T-helper 17 cell (primary cell): Measurements from ENCODE around the gene CIAO2B. TPM values are rescaled to one million over a fixed set of nuclear protein-coding genes. Genes with fewer than 3 reads are reported as not detected.
A peak's percentile ranks its signal among the peaks of the same experiment; 100 is the strongest.
"Not testable (repeated sequence)": the region's sequence is repeated elsewhere in the genome, so short reads cannot be mapped to it uniquely, and the experiment has no call there.

Source experiments
- ATAC-seq: fragments of 150-1000 bp; cut with Tn5 transposase; 2 replicates; pipeline ENCODE4 v1.10.0; 2021; ENCODE audit warnings: mild to moderate bottlenecking, moderate library complexity
- DNase-seq, 3 donors: peaks; one replicate each; pipeline versions ENCODE4 v3.0.0 to v3.0.0-alpha.2; 2020 to 2021
- H3K9me3 ChIP-seq: one replicate; pipeline ENCODE4 v1.7.0; 2013; ENCODE audit warnings: low read length, mild to moderate bottlenecking; ENCODE audit not compliant: control insufficient read depth, poor library complexity, severe bottlenecking
- H3K27ac Mint-ChIP-seq: one replicate; pipeline ENCODE4 v1.8.0; 2022; ENCODE audit warnings: mild to moderate bottlenecking, moderate library complexity, mixed read lengths
- H3K27me3 Mint-ChIP-seq: one replicate; pipeline ENCODE4 v1.8.0; 2022; ENCODE audit warnings: mixed read lengths
- H3K36me3 Mint-ChIP-seq: one replicate; pipeline ENCODE4 v1.8.0; 2022; ENCODE audit warnings: low read depth, mixed read lengths
- H3K4me1 Mint-ChIP-seq: one replicate; pipeline ENCODE4 v1.8.0; 2022; ENCODE audit warnings: mild to moderate bottlenecking, mixed read lengths
- H3K4me3 Mint-ChIP-seq: one replicate; pipeline ENCODE4 v1.8.0; 2022; ENCODE audit warnings: mild to moderate bottlenecking, moderate library complexity, mixed read lengths
- total RNA-seq, 4 donors: library from RNA in 2 of 4; stranded (reverse) in 2 of 4; gene quantifications; one replicate each; pipeline ENCODE4 v1.2.3 and lab custom pipeline; 2022 to 2026

CIAO2B gene
- total RNA-seq, result 10 to 100 TPM; 50.3 to 51.0 TPM
- total RNA-seq (lab: John Stamatoyannopoulos, UW), result 23.1 to 38.4 reads per million in 2 donors

GRCh38 chr16:66934138-66934838 lies at the start of gene CIAO2B:
CIAO2B (minus strand) TSS chr16:66934402; CDS start chr16:66934364, 38 bp downstream.
- Mint-ChIP-seq H3K4me3 (peak within 1 kb of the TSS; percentile 99), H3K27me3 (no peaks in the 10 kb centered on the region), H3K36me3 (peaks cover 7% of the 10 kb centered on the region), H3K4me1 (peaks cover 44% of the 10 kb centered on the region), H3K27ac (peak within 1 kb of the TSS; percentile 98)
- DNase-seq (peak; percentile 83 to 87 (median 84)), ATAC-seq (peak; percentile 92)
- no peaks in the 10 kb centered on the region for H3K9me3 ChIP-seq

DNA sequence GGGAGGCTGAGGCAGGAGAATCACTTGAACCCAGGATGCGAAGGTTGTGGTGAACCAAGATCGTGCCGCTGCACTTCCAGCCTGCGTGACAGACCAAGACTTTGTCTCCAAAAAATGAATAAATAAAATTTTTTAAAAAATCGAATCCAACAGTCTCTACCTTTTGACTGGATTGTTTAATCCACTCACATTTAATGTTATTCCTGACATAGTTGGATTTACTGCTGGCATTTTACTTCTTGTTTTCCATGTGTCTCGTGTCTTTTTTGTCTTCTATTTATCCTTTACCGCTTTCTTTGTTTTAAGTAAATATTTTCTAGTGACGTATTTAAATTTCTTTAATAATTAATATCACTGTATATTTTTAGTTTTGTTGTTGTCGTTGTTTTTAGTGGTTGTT lies 48.8 kb upstream of the CIAO2B start:
- Mint-ChIP-seq H3K36me3 (no peaks in the 10 kb centered on the region), H3K4me1 (peaks cover 29% of the 10 kb centered on the region), H3K27me3 (no peaks in the 10 kb centered on the region), H3K4me3 (no peak overlapping the region), H3K27ac (no peak overlapping the region)
- no peaks in the 10 kb centered on the region for H3K9me3 ChIP-seq
- ATAC-seq, result no peak
- no peak for DNase-seq

DNA sequence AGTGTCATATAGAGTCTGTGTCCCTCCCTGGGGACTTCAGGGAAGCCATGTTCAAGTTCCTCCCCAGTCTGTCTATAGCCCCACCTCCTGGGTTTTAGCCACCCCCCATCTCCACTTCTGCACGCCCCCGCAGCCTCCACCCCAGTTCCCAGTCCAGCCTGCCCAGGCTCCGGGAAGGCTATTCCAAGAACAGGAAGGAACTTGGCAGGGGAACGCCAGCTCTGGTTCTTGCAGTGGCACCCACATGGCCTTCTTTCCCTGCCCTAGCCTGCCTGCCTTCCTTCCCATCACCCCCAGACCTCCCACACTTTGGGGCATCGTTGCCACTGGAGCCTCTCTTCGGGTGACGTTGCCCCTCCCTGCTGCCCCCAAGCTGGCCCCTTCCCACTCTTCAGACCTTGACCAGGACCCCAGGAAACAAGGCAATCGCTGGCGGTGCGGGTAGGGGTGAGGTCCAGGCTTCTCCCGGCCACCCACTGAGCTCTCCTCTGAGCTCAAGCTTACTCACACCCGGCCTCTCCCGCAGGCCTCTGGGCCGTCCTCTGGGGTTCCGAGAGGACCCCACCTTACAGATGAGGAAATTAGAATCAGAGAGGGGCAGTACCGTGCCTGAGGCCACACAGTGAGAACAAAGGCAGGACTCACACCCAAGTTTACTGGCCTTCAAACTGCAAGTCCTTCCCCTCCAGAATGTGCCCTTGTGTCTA lies 45.0 kb upstream of the CIAO2B start:
- H3K4me1 Mint-ChIP-seq, result peaks cover 18% of the 10 kb centered on the region
- H3K27ac Mint-ChIP-seq, result no peak overlapping the region
- H3K9me3 ChIP-seq, result no peaks in the 10 kb centered on the region
- DNase-seq (no peak), ATAC-seq (no peak)
- no peaks in the 10 kb centered on the region for H3K27me3 Mint-ChIP-seq
- no peak overlapping the region for H3K4me3 Mint-ChIP-seq
- no peaks in the 10 kb centered on the region for H3K36me3 Mint-ChIP-seq

DNA sequence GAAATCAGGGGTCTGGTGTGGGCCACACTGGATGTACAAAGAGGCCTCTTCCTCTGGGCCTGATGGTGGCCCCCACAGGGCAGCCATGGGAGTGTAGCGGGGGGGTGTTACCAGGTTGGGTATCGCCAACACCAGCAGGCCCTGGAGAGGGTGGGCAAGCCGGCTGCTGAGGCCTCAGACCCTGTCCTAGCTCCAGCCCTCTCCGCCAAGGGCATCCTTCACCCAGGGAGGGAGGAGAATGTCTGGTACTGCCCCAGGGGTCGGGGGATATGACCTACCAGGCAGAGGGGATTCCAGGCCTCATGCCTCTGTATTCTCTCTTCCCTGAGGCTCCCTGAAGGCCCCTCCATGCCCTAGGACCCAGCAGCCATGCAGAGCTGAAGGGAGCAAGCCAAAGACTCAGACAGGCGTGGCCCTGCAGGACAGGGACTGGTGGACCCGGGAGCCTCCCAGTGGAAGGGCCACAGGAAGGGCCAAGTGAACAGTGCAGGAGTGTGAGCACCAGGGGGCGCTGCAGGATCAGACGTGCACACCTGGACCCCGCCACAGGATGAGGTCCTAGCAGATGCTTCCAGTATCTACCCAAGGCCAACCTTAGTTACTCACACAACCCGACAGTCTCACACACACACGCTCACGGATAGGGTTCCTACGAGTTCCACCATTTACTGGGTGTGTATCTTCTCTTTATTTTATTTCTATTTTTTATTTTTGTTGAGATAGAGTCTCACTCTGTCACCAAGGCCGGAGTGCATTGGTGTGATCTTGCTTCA lies 43.3 kb upstream of the CIAO2B start:
- H3K4me1 Mint-ChIP-seq, result peaks cover 12% of the 10 kb centered on the region
- no peak overlapping the region for H3K27ac Mint-ChIP-seq
- H3K9me3 ChIP-seq, result no peaks in the 10 kb centered on the region
- no peak overlapping the region for H3K4me3 Mint-ChIP-seq
- peak; percentile 99 for ATAC-seq
- no peaks in the 10 kb centered on the region for H3K36me3 Mint-ChIP-seq
- no peaks in the 10 kb centered on the region for H3K27me3 Mint-ChIP-seq
- DNase-seq, result peak; percentile 77 to 86 (median 85)

- DNase-seq (no peak), ATAC-seq (no peak)
Measured at GRCh38 chr16:66976746-66977145, 42.5 kb upstream of the CIAO2B start.

GRCh38 chr16:66975302-66975893 lies 41.2 kb upstream of the CIAO2B start:
- Mint-ChIP-seq H3K4me3 (peak overlapping the region; percentile 84), H3K36me3 (no peaks in the 10 kb centered on the region), H3K4me1 (peaks cover 8% of the 10 kb centered on the region), H3K27ac (peak overlapping the region; percentile 56), H3K27me3 (peaks cover 4% of the 10 kb centered on the region)
- no peak for ATAC-seq
- H3K9me3 ChIP-seq, result no peaks in the 10 kb centered on the region
- DNase-seq, result no peak

More at GRCh38 chr16:66976746-66977145, 42.5 kb upstream of the CIAO2B start:
- no peaks in the 10 kb centered on the region for H3K27me3 Mint-ChIP-seq
- H3K4me3 Mint-ChIP-seq, result no peak overlapping the region
- peaks cover 8% of the 10 kb centered on the region for H3K4me1 Mint-ChIP-seq
- no peaks in the 10 kb centered on the region for H3K36me3 Mint-ChIP-seq
- no peaks in the 10 kb centered on the region for H3K9me3 ChIP-seq
- no peak overlapping the region for H3K27ac Mint-ChIP-seq

DNA sequence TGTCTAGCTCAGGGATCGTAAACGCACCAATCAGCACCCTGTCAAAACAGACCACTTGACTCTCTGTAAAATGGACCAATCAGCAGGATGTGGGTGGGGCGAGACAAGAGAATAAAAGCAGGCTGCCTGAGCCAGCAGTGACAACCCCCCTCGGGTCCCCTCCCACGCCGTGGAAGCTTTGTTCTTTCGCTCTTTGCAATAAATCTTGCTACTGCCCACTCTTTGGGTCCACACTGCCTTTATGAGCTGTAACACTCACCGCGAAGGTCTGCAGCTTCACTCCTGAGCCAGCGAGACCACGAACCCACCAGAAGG lies 40.7 kb upstream of the CIAO2B start:
- not testable (repeated sequence) for H3K4me1 Mint-ChIP-seq, H3K36me3 Mint-ChIP-seq, H3K9me3 ChIP-seq, H3K27me3 Mint-ChIP-seq, ATAC-seq
- peak overlapping the region; percentile 84 for H3K4me3 Mint-ChIP-seq
- H3K27ac Mint-ChIP-seq, result peak overlapping the region; percentile 56
- peak in 1 of 3 donors; percentile 21 for DNase-seq

- H3K36me3 Mint-ChIP-seq, H3K4me1 Mint-ChIP-seq, H3K9me3 ChIP-seq, ATAC-seq, H3K27me3 Mint-ChIP-seq, DNase-seq: not testable (repeated sequence)
- peak overlapping the region; percentile 84 for H3K4me3 Mint-ChIP-seq
- peak overlapping the region; percentile 56 for H3K27ac Mint-ChIP-seq
Measured at GRCh38 chr16:66974156-66974931, 40.1 kb upstream of the CIAO2B start.

- H3K36me3 Mint-ChIP-seq, result no peaks in the 10 kb centered on the region
- DNase-seq (no peak), ATAC-seq (no peak)
- no peak overlapping the region for H3K27ac Mint-ChIP-seq
- H3K27me3 Mint-ChIP-seq, result peaks cover 4% of the 10 kb centered on the region
- H3K9me3 ChIP-seq, result no peaks in the 10 kb centered on the region
- H3K4me3 Mint-ChIP-seq, result no peak overlapping the region
- H3K4me1 Mint-ChIP-seq, result peaks cover 8% of the 10 kb centered on the region
Measured at GRCh38 chr16:66973716-66974115, 39.5 kb upstream of the CIAO2B start.

GRCh38 chr16:66972983-66973382 lies 38.8 kb upstream of the CIAO2B start:
- no peaks in the 10 kb centered on the region for H3K9me3 ChIP-seq
- H3K4me1 Mint-ChIP-seq, result peaks cover 8% of the 10 kb centered on the region
- H3K27me3 Mint-ChIP-seq, result peaks cover 4% of the 10 kb centered on the region
- no peaks in the 10 kb centered on the region for H3K36me3 Mint-ChIP-seq
- H3K27ac Mint-ChIP-seq, result no peak overlapping the region
- H3K4me3 Mint-ChIP-seq, result no peak overlapping the region
- DNase-seq (no peak), ATAC-seq (no peak)

DNA sequence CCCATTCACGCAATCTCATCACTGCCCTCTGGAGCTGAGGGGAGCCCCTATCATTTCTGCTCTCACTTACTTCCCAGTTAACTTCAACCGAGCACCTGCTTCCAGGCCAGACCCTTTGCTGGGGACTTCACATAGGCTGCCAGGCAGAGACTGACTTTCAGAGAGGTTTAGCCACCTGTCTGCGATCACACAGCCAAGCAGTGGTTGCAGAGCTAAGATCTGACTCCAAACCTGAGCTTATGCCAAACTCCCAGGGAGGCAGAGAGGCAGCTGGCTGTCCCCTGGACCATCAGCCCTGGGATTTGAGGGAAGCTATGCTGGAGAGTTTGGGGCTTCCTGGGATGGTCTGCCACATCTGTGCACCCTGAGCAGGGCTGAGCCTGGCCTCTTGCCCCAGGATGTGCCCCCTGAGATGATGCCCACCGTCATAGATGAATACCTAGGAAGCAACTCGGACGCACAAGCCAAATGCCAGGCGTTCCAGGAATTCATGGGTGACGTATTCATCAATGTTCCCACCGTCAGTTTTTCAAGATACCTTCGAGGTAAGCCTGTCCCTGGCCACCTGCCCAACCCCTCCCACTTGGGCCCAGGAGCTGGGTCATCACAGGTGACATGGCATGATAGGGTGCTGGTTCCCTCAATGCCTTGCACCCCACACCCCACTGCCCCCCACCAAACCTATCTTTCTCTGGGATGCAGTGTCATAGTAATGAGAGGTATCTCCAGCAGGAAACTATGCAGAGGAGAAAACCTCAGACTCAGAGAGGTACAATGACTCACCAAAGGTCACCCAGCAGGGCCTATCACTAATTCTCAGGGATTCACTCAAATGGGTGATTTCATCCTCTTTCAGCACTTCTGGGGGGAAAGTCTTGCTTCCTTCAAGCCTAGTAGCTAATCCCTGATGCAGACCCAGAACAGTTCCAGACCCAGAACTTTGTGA lies 36.8 kb upstream of the CIAO2B start:
- no peak for DNase-seq
- no peak for ATAC-seq
- no peaks in the 10 kb centered on the region for H3K9me3 ChIP-seq
- Mint-ChIP-seq H3K36me3 (no peaks in the 10 kb centered on the region), H3K27ac (peak overlapping the region; percentile 29), H3K4me3 (no peak overlapping the region), H3K27me3 (peaks cover 4% of the 10 kb centered on the region), H3K4me1 (peaks cover 8% of the 10 kb centered on the region)

DNA sequence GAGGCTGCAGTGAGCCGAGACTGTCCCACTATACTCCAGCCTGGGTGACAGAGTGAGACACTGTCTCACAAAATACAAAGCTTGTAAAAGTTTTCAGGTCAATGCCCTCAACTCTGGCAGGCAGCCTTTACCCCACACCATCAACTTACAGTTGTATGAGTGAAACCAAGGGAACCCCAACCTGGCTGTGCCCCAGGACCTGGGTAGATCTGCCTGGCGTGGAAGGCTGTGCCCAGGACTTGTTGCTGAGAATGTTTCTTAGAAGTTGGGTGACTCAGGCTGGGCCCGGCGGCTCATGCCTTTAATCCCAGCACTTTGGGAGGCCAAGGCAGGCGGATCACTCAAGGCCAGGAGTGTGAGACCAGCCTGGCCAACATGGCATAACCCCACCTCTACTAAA lies 34.6 kb upstream of the CIAO2B start:
- no peak for ATAC-seq

More for the DNA sequence above, 34.6 kb upstream of the CIAO2B start:
- Mint-ChIP-seq H3K27me3 (peaks cover 12% of the 10 kb centered on the region), H3K4me3 (no peak overlapping the region), H3K27ac (no peak overlapping the region), H3K36me3 (no peaks in the 10 kb centered on the region), H3K4me1 (peaks cover 2% of the 10 kb centered on the region)
- H3K9me3 ChIP-seq, result no peaks in the 10 kb centered on the region
- DNase-seq, result no peak
